Measurements from ENCODE around the gene MILR1.

MILR1 gene

GRCh38 chr17:64403881-64404460, 44.9 kb upstream of the MILR1 start:
- DNase-seq (ENCODE audit: low read depth), result no peak
- no peak overlapping the region for H3K4me3 ChIP-seq (ENCODE audit: low read depth, low read length)
- TF ChIP-seq CTCF (IDR thresholded peaks at IDR 0.05; ENCODE audit: low read depth, low read length, missing control alignments), result no peak

- H3K4me3 ChIP-seq (ENCODE audit: low read depth, low read length), result no peak overlapping the region
- no peak for DNase-seq (ENCODE audit: low read depth)
- no peak for TF ChIP-seq CTCF (IDR thresholded peaks at IDR 0.05; ENCODE audit: low read depth, low read length, missing control alignments)
Measured at GRCh38 chr17:64406321-64407200, 42.4 kb upstream of the MILR1 start.

- TF ChIP-seq CTCF (IDR thresholded peaks at IDR 0.05; ENCODE audit: low read depth, low read length, missing control alignments), result no peak
- no peak overlapping the region for H3K4me3 ChIP-seq (ENCODE audit: low read depth, low read length)
Measured at GRCh38 chr17:64410750-64411490, 38.0 kb upstream of the MILR1 start.

GRCh38 chr17:64411999-64412771, 36.7 kb upstream of the MILR1 start:
- no peak for DNase-seq (ENCODE audit: low read depth)
- no peak for TF ChIP-seq CTCF (IDR thresholded peaks at IDR 0.05; ENCODE audit: low read depth, low read length, missing control alignments)
- H3K4me3 ChIP-seq (ENCODE audit: low read depth, low read length), result no peak overlapping the region; the same call in 1 of the 2 replicates

More at GRCh38 chr17:64410750-64411490, 38.0 kb upstream of the MILR1 start:
- no peak for DNase-seq (ENCODE audit: low read depth)

GRCh38 chr17:64412944-64413381, 36.0 kb upstream of the MILR1 start:
- peak overlapping the region; percentile 33 for H3K4me3 ChIP-seq (ENCODE audit: low read depth, low read length)
- no peak for DNase-seq (ENCODE audit: low read depth)

More at GRCh38 chr17:64412944-64413381, 36.0 kb upstream of the MILR1 start:
- TF ChIP-seq CTCF (IDR thresholded peaks at IDR 0.05; ENCODE audit: low read depth, low read length, missing control alignments), result no peak

All from GM12864 (cell line).